ENCODE data around the gene SLC28A1.
"Not testable (repeated sequence)": the region's sequence is repeated elsewhere in the genome, so short reads cannot be mapped to it uniquely, and the experiment has no call there.

The SLC28A1 gene

DNA sequence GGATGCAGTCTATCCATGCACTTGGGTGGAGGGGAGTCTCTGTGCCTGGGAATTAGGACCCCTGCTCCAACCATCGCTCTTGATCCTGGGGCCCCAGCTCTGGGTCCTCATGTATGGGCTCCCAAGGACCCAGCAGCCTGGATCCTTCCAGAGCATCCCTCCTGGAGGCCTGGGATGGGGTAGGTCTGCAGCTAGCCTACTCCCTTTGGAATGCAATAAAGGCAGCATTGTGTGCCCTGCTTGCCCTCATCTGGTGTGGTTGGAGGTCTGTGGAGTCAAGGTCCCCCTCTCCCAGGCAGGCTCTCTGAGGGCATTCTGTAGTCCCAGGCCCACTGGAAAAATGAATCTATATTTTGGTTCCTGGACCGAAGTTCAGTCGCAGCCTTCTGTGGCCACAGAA is 15.0 kb upstream of the SLC28A1 start:
- no peak for DNase-seq (ENCODE audit: low read depth)
- TF ChIP-seq, protein P1, sequence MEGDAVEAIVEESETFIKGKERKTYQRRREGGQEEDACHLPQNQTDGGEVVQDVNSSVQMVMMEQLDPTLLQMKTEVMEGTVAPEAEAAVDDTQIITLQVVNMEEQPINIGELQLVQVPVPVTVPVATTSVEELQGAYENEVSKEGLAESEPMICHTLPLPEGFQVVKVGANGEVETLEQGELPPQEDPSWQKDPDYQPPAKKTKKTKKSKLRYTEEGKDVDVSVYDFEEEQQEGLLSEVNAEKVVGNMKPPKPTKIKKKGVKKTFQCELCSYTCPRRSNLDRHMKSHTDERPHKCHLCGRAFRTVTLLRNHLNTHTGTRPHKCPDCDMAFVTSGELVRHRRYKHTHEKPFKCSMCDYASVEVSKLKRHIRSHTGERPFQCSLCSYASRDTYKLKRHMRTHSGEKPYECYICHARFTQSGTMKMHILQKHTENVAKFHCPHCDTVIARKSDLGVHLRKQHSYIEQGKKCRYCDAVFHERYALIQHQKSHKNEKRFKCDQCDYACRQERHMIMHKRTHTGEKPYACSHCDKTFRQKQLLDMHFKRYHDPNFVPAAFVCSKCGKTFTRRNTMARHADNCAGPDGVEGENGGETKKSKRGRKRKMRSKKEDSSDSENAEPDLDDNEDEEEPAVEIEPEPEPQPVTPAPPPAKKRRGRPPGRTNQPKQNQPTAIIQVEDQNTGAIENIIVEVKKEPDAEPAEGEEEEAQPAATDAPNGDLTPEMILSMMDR (IDR thresholded peaks at IDR 0.05; ENCODE audit: insufficient read depth, low read depth, low read length, missing control alignments) = no peak
- no peak overlapping the region for H3K4me3 ChIP-seq (ENCODE audit: low read depth, low read length)

DNA sequence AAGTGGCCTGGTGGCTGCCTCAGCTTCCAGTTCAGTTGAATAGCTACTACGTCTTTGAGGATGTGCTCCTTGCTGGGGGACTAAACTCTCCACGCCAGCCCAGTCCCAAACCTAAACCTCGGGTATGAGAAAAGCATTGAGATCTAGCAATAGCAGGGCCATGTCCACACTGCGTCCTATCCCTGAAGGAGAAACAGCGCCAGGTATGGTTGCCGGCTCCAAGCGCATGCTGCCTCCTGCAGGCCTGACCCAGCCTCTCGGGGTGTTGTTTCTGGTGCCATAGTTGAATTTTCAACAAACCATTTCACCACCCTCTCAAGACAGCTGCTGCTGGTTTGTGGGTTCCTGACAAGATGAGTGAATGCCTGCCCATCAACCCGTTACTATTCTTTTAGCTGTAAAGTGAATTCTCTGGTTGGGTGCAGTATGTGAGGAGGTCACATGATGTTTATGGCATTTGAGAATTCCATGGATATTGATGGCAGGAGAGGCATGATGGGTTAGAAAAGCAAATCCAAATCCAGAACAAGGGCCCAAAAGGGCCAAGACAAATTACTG is 13.0 kb upstream of the SLC28A1 start:
- TF ChIP-seq, protein P1 (IDR thresholded peaks at IDR 0.05; ENCODE audit: insufficient read depth, low read depth, low read length, missing control alignments) = peak; percentile 9
- no peak overlapping the region for H3K4me3 ChIP-seq (ENCODE audit: low read depth, low read length)
- DNase-seq (ENCODE audit: low read depth) = no peak

DNA sequence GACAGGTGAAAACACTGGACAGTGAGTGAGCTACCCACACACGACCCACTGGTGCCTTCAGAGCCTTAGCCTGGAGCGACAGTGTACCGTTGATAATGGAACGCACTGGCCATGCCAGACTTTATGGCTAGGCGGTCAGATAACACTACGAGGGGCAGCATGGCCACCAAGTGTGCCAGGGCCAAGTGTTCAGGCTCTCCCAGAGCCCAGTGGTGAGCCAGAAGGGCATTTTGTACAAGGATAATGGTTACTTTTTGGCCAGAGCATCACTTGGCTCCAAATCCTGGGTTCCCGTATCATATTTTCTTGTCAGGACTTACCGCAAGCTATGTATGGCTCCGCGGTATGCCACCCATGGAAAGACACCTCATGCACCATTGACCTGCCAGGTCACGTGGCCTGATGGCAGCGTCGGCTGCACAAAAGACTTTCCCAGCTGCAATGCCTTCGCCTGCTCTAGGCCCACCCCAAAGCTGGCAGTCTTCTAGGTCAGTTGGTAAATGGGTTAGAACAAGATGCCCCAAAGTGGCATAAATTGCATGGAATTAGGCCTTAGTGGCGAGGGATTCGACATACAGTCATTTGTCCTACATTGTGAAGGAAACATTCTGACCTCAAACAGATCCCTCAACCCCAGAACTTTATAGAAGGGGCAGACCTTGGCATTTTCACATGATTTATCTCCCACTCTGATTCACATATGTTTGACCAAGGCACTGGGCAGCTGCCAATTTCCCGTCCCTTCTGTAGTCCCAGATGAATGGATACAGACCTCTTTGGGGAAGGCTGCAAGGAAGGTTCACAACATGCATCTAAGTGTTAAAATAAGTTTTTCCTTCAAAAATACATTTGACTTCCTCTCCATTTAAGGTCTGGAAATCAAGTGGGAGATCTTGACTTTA is 12.2 kb upstream of the SLC28A1 start:
- no peak overlapping the region for H3K4me3 ChIP-seq (ENCODE audit: low read depth, low read length)
- DNase-seq (ENCODE audit: low read depth) = no peak
- TF ChIP-seq, protein P1 (IDR thresholded peaks at IDR 0.05; ENCODE audit: insufficient read depth, low read depth, low read length, missing control alignments) = no peak

DNA sequence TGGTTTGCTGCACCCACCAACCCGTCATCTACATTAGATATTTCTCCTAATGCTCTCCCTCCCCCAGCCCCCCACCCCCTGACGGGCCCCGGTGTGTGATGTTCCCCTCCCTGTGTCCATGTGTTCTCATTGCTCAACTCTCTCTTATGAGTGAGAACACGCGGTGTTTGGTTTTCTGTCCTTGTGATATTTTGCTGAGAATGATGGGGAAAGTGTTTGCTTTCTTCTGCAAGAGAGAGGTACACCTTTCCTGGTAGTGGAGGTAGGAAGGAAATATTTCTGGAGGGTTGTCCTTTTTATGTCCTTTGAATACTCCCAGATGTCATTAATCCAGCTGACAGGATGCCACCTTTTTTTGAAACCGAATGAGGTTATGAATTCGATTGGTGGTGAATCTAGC is 10.5 kb upstream of the SLC28A1 start:
- TF ChIP-seq, protein P1 (IDR thresholded peaks at IDR 0.05; ENCODE audit: insufficient read depth, low read depth, low read length, missing control alignments) = no peak
- no peak for DNase-seq (ENCODE audit: low read depth)
- H3K4me3 ChIP-seq (ENCODE audit: low read depth, low read length) = no peak overlapping the region

DNA sequence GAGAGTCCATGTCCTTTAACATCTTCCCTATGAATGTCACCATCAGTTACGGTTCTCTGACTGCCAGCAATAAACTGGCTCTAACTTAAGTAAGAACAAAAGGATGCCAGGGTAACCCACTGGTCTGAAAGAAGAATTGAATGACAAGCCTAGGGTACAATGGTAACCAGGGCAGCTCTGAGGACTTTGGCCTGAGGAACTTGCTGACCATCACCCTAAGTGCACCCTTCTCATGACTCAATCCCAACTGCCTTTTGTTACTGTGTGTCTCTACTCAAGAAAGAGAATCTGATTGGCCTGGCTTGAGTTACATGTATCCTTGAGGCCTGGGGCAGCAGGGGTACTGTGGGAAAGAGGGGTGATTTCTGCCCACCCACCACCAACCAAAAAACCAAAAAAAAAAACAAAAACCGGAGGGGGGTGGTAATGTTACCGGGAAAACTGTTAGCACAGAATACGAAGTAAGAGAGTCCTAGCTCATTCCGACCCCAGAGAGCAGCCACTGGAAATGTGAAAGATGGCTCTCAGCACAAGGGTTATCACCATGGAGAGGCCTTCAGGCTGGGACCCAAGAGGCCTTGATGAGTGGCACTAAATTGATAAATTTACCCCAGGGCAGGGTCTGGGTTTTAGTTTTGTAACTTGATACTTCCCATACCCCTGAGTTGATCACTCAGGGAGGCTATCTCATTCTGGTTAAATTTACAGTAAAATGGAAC is 9.3 kb upstream of the SLC28A1 start:
- TF ChIP-seq, protein P1 (IDR thresholded peaks at IDR 0.05; ENCODE audit: insufficient read depth, low read depth, low read length, missing control alignments) = no peak
- no peak for DNase-seq (ENCODE audit: low read depth)

DNA sequence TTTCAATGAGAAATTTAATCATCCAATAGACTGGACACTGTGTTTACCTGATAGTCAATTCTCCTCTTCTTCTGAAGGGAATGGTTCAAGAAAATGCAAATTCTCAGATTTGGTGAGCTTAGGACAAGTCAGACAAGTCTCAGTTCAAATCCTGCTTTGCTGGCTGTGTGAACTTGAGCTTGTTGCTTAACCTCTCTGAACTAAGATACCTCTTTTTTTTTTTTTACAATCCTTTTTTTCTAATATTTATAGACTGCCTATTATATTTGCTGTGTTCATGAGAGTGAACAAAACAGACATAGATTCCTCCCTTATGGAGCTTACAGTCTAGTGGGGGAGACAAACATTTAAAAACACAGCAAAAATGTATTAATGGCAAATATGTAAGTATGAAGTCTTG is 8.2 kb upstream of the SLC28A1 start:
- no peak for DNase-seq (ENCODE audit: low read depth)
- TF ChIP-seq, protein P1 (IDR thresholded peaks at IDR 0.05; ENCODE audit: insufficient read depth, low read depth, low read length, missing control alignments) = no peak
- H3K4me3 ChIP-seq (ENCODE audit: low read depth, low read length) = no peak overlapping the region

More for the DNA sequence above, 9.3 kb upstream of the SLC28A1 start:
- no peak overlapping the region for H3K4me3 ChIP-seq (ENCODE audit: low read depth, low read length)

DNA sequence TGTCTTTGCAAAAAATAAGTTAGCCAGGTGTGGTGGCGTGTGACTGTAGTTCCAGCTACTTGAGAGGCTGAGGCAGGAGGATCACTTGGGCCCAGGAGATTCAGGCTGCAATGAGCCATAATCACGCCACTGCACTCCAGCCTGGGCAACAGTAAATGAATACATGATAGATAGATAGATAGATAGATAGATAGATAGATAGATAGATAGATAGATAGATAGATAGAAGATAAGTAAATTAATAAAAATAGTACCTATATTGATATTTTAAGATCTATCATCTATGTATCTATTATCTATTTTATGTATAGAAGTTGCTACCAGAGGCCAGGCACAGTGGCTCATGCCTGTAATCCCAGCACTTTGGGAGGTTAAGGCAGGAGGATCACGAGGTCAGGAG is 6.8 kb upstream of the SLC28A1 start:
- H3K4me3 ChIP-seq (ENCODE audit: low read depth, low read length); DNase-seq (ENCODE audit: low read depth): not testable (repeated sequence)
